Transverse colon (tissue), 4 donors: ENCODE measurements around the gene ARAF. TPM values are rescaled to one million over a fixed set of nuclear protein-coding genes. Genes with fewer than 3 reads are reported as not detected.

Source experiments
- DNase-seq: peaks from one replicate; pipeline ENCODE4 v3.0.0-alpha.2; 2019
- H3K27ac ChIP-seq, 4 donors: fragments of 200-600 bp; sonication (generic); 2 replicates each; pipeline ENCODE4 v1.5.1; 2016 to 2018; ENCODE audit warnings: inconsistent platforms in 4 of 4
- H3K27me3 ChIP-seq: fragments of 200-600 bp; sonication (generic); 2 replicates; pipeline ENCODE4 v1.5.1; 2017; ENCODE audit warnings: inconsistent platforms
- H3K36me3 ChIP-seq, 4 donors: fragments of 200-600 bp; sonication (generic); 2 replicates each; pipeline ENCODE4 v1.5.1; 2017 to 2019; ENCODE audit warnings: inconsistent platforms in 4 of 4
- H3K4me1 ChIP-seq, 4 donors: fragments of 200-600 bp; sonication (generic); 2 replicates each; pipeline ENCODE4 v1.5.1; 2017 to 2020; ENCODE audit warnings: inconsistent platforms in 4 of 4
- H3K4me3 ChIP-seq, 4 donors: fragments of 200-600 bp; sonication (generic); 1 replicate in 1 of 4; 2 replicates in 3 of 4; pipeline versions ENCODE4 v1.5.1 to v1.6.1; 2017 to 2019; ENCODE audit warnings: inconsistent platforms in 4 of 4
- H3K9me3 ChIP-seq, 2 donors: fragments of 200-600 bp; sonication (generic); 2 replicates each; pipeline ENCODE4 v1.5.1; 2017 to 2019; ENCODE audit warnings: inconsistent platforms in 2 of 2
- CTCF ChIP-seq, 5 experiments: fragments of 200-600 bp in 3 of 5; fragments of 450-650 bp in 2 of 5; sonication (generic) in 3 of 5; IDR thresholded peaks; 1 replicate in 2 of 5; 2 replicates in 3 of 5; pipeline ENCODE4 v1.5.1; 2016 to 2017; ENCODE audit warnings: antibody characterized with exemption in 5 of 5, inconsistent platforms in 3 of 5, mild to moderate bottlenecking in 2 of 5, moderate library complexity in 1 of 5
- EP300 ChIP-seq: sonication (generic); formaldehyde crosslinking; IDR thresholded peaks from one replicate; pipeline ENCODE4 v1.6.1; 2017; ENCODE audit warnings: antibody characterized with exemption, low read depth
- POLR2A ChIP-seq: fragments of 450-650 bp; IDR thresholded peaks from one replicate; pipeline ENCODE4 v1.6.1; 2016; ENCODE audit warnings: antibody characterized with exemption, mild to moderate bottlenecking, moderate library complexity
- POLR2AphosphoS5 ChIP-seq, 3 donors: sonication (generic); formaldehyde crosslinking; IDR thresholded peaks; one replicate each; pipeline ENCODE4 v1.6.1; 2016; ENCODE audit warnings: antibody characterized with exemption in 3 of 3
- WGBS, 2 donors: methylation state at CpG; one replicate each; pipeline ENCODE4 v1.1.5; 2018; ENCODE audit warnings: low coverage in 1 of 2; 5-methylcytosine and 5-hydroxymethylcytosine counted together
- in situ Hi-C, 4 donors: fragments of 200-750 bp; cut with MboI; loops; one replicate each; pipeline versions ENCODE4 v1.15.0 to v1.15.1; 2017; ENCODE audit warnings: low sequenced_read_pairs in 3 of 4, low pct_ligation_motif_present in 1 of 4, low pct_unique_long_range_greater_than_20kb in 1 of 4
- intact Hi-C: fragments of 100-400 bp; cut with DNase I; formaldehyde crosslinking; loops from one replicate; pipeline ENCODE4 v1.15.1; 2023; ENCODE audit warnings: low total_unique reads
- total RNA-seq, 4 donors: library from RNA; depleted of rRNA; stranded (reverse); fragments of >200 nt; gene quantifications; one replicate each; pipeline ENCODE4 v1.1.0, GENCODE V29; 2016

Gene ARAF
- total RNA-seq, 4 donors from 2014 or later = 58.4 to 247 (median 88.3) TPM

DNA sequence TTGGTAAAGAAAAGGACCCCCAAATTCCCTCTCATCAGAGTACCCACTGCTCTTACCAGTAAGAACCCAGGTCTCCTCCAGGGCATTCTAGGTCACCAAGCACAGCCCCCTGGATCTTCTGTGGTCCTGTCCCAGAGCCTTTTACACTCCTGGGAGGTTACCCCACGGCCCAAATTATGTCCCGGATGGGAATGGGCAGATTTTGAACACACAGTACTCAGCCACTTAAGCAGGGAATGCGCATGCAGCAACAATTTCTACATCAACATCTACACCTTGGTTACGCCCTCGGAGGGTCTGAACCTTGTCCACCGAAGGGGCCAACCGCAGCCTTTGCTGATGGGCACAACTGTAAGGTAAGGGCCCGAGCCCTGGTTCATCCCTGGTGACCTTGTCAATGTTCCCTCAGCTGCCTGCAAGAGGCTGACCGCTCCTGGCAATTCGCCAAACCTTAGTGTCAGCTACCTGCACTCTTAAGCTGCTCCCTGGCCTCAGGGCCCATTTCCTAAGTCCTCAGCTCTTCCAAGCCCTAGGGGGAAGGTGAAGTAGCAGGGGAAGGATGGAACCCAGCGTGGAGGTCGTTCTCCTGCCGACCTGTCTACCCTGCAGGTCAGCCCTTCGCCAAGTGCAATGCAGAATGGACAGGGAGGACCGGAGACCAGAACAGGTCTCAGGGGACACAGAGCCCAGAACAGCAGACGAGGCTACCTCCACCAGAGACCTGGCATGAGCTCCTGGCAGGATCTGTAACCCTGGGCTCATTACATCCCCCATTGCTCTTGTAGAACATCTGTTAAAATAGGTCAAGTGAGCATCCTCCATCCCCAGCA lies 27.1 kb downstream of the ARAF start:
- H3K9me3 ChIP-seq = no peaks in the 10 kb centered on the region
- H3K27me3 ChIP-seq = no peaks in the 10 kb centered on the region
- no peaks in the 10 kb centered on the region for H3K36me3 ChIP-seq
- no peak overlapping the region for H3K27ac ChIP-seq
- peaks cover 0 to 4% (median 0%) of the 10 kb centered on the region in 4 donors for H3K4me1 ChIP-seq
- in situ Hi-C loops (no loop called here), intact Hi-C loops (no loop called here)
- H3K4me3 ChIP-seq = no peak overlapping the region
- WGBS, 2 donors = 73% methylated on average over 16 of the region's 16 CpGs; no CpG with 5 or more reads in 1 of the 2 donors
- no peak for DNase-seq
- no peak for TF ChIP-seq EP300
- no peak for TF ChIP-seq POLR2A

- in situ Hi-C loops = no loop called here
- H3K27me3 ChIP-seq = no peaks in the 10 kb centered on the region
- intact Hi-C loops = no loop called here
- DNase-seq = no peak
- H3K36me3 ChIP-seq = no peaks in the 10 kb centered on the region
- H3K4me1 ChIP-seq = no peaks in the 10 kb centered on the region
- TF ChIP-seq CTCF (IDR thresholded peaks at IDR 0.05) (no peak), POLR2AphosphoS5 (IDR thresholded peaks at IDR 0.05) (no peak), EP300 (no peak), POLR2A (no peak)
- 87% methylated on average over 5 of the region's 5 CpGs; no CpG with 5 or more reads in 1 of the 2 donors for WGBS, 2 donors
- no peak overlapping the region for H3K27ac ChIP-seq
- no peak overlapping the region for H3K4me3 ChIP-seq
- H3K9me3 ChIP-seq = no peaks in the 10 kb centered on the region
Measured at GRCh38 chrX:47590984-47591383, 30.0 kb downstream of the ARAF start.

- TF ChIP-seq EP300 (no peak), CTCF (IDR thresholded peaks at IDR 0.05) (no peak), POLR2A (no peak), POLR2AphosphoS5 (IDR thresholded peaks at IDR 0.05) (no peak)
- Histone ChIP-seq H3K36me3 (no peaks in the 10 kb centered on the region), H3K4me3 (no peak overlapping the region), H3K9me3 (no peaks in the 10 kb centered on the region), H3K27ac (no peak overlapping the region), H3K27me3 (no peaks in the 10 kb centered on the region), H3K4me1 (no peaks in the 10 kb centered on the region)
- DNase-seq = no peak
- intact Hi-C loops (no loop called here), in situ Hi-C loops (no loop called here)
- WGBS, 2 donors = 60% methylated on average over 4 of the region's 4 CpGs; no CpG with 5 or more reads in 1 of the 2 donors
Measured at GRCh38 chrX:47593522-47593921, 32.5 kb downstream of the ARAF start.

GRCh38 chrX:47595716-47596251 lies 34.8 kb downstream of the ARAF start:
- no peaks in the 10 kb centered on the region for H3K36me3 ChIP-seq
- DNase-seq = no peak
- in situ Hi-C loops = no loop called here
- WGBS, 2 donors = 60 to 66% methylated on average over 1 of the region's 1 CpG
- H3K9me3 ChIP-seq = no peaks in the 10 kb centered on the region
- intact Hi-C loops = no loop called here
- no peaks in the 10 kb centered on the region for H3K4me1 ChIP-seq
- H3K27me3 ChIP-seq = no peaks in the 10 kb centered on the region
- H3K27ac ChIP-seq = no peak overlapping the region
- no peak for TF ChIP-seq CTCF (IDR thresholded peaks at IDR 0.05)
- no peak for TF ChIP-seq POLR2AphosphoS5 (IDR thresholded peaks at IDR 0.05)
- TF ChIP-seq EP300 = no peak
- no peak for TF ChIP-seq POLR2A
- no peak overlapping the region for H3K4me3 ChIP-seq
